Pancreas (tissue), 10 donors: ENCODE measurements around the gene TPST1. TPM values are rescaled to one million over a fixed set of nuclear protein-coding genes. Genes with fewer than 3 reads are reported as not detected.
A peak's percentile ranks its signal among the peaks of the same experiment; 100 is the strongest.
"Not testable (repeated sequence)": the region's sequence is repeated elsewhere in the genome, so short reads cannot be mapped to it uniquely, and the experiment has no call there.

Experiments used
- ATAC-seq, 4 donors: fragments of 200-7000 bp; cut with Tn5 transposase; one replicate each; pipeline versions ENCODE4 v1.8.0 to v1.9.1; 2020; ENCODE audit warnings: mild to moderate bottlenecking in 4 of 4, moderate library complexity in 4 of 4
- DNase-seq, 6 donors: peaks; one replicate each; pipeline ENCODE4 v3.0.0-alpha.2; 2020
- FAIRE-seq: peaks from 2 replicates; lab custom pipeline; 2012; peaks lifted over from hg19 to GRCh38; lab: Jason Lieb, UNC
- H3K27ac ChIP-seq, 4 donors: fragments of 200-600 bp; sonication (generic); 1 replicate in 3 of 4; 2 replicates in 1 of 4; pipeline versions ENCODE4 v1.5.0 to v1.8.0; 2020
- H3K27me3 ChIP-seq, 4 donors: fragments of 200-600 bp; one replicate each; pipeline ENCODE4 v1.8.0; 2021
- H3K36me3 ChIP-seq, 3 donors: fragments of 200-600 bp; sonication (generic) in 1 of 3; one replicate each; pipeline versions ENCODE4 v1.5.0 to v1.8.0; 2020 to 2021
- H3K4me1 ChIP-seq, 3 donors: fragments of 200-600 bp; one replicate each; pipeline ENCODE4 v1.8.0; 2021
- H3K4me3 ChIP-seq, 4 donors: fragments of 200-600 bp; sonication (generic) in 2 of 4; one replicate each; pipeline versions ENCODE4 v1.5.0 to v1.8.0; 2020 to 2021
- H3K9me3 ChIP-seq, 4 donors: fragments of 200-600 bp; one replicate each; pipeline ENCODE4 v1.8.0; 2021
- WGBS, 2 donors: extraction: QIAGEN DNeasy Blood & Tissue Kit; methylation state at CpG; one replicate each; pipeline ENCODE4 v1.1.7; 2013; 5-methylcytosine and 5-hydroxymethylcytosine counted together
- intact Hi-C, 3 donors: fragments of 100-400 bp; cut with DNase I; formaldehyde crosslinking; loops; one replicate each; pipeline versions ENCODE4 v1.11.1 to v1.14.2; 2022
- polyA plus RNA-seq, 2 donors: library from polyadenylated mRNA; stranded (reverse); fragments of 200-250 nt; gene quantifications; one replicate each; pipeline ENCODE4 v1.2.3, GENCODE V29; 2013
- total RNA-seq, 6 donors: library from RNA; stranded (reverse); fragmentation: NEBNext Ultra II Directional in 4 of 6; extraction: Animal tissue kit (Norgen Biotek cat#: 25700) in 4 of 6; gene quantifications; one replicate each; pipeline versions ENCODE4 v1.2.1 to v1.2.4, GENCODE V29; 2021 to 2023
- TF ChIP-seq, protein P1 (sequence below), 4 donors: fragments of 200-600 bp; sonication (generic) in 3 of 4; IDR thresholded peaks; one replicate each; pipeline versions ENCODE4 v1.5.0 to v1.8.0; 2021; ENCODE audit warnings: antibody characterized with exemption in 4 of 4
- donor health status: healthy with polysubstance abuse.
- donor health status: DM: no; HTN: no; CAD: no; lungs with moderate emphysema.
- donor health status: DM: no; HTN: no; CAD: no.
- donor health status: control.
- donor health status: control.
- donor health status: Bipolar disorder and iron deficiency.
- donor health status: DM: yes; HTN: yes; CAD: no.
- donor health status: DM: no; HTN: no; CAD: no.
- donor health status: DM: no; HTN: no; CAD: no.
- donor health status: DM: yes; HTN: yes; CAD: no.

Gene TPST1
- total and polyA plus RNA-seq, 8 donors: 3.3 to 18.5 (median 6.3) TPM

DNA sequence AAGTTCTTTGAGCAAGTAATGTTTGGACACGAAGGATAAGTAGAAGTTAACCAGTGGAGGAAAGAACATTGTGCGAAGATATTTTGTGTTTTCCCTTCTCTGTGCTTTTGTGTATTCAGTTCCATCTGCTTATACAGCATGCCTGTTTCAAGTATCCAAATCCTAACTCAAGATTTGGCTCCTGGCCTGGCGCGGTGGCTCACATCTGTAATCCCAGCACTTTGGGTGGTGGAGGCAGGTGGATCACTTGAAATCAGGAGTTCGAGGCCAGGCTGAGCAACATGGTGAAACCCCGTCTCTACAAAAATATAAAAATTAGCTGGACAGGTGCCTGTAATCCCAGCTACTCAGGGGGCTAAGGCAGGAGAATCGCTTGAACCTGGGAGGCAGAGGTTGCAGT lies 40.8 kb upstream of the TPST1 start:
- 81% methylated on average over 7 of the region's 7 CpGs for WGBS, 2 donors
- TF ChIP-seq, protein P1, sequence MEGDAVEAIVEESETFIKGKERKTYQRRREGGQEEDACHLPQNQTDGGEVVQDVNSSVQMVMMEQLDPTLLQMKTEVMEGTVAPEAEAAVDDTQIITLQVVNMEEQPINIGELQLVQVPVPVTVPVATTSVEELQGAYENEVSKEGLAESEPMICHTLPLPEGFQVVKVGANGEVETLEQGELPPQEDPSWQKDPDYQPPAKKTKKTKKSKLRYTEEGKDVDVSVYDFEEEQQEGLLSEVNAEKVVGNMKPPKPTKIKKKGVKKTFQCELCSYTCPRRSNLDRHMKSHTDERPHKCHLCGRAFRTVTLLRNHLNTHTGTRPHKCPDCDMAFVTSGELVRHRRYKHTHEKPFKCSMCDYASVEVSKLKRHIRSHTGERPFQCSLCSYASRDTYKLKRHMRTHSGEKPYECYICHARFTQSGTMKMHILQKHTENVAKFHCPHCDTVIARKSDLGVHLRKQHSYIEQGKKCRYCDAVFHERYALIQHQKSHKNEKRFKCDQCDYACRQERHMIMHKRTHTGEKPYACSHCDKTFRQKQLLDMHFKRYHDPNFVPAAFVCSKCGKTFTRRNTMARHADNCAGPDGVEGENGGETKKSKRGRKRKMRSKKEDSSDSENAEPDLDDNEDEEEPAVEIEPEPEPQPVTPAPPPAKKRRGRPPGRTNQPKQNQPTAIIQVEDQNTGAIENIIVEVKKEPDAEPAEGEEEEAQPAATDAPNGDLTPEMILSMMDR (IDR thresholded peaks at IDR 0.05): no peak

DNA sequence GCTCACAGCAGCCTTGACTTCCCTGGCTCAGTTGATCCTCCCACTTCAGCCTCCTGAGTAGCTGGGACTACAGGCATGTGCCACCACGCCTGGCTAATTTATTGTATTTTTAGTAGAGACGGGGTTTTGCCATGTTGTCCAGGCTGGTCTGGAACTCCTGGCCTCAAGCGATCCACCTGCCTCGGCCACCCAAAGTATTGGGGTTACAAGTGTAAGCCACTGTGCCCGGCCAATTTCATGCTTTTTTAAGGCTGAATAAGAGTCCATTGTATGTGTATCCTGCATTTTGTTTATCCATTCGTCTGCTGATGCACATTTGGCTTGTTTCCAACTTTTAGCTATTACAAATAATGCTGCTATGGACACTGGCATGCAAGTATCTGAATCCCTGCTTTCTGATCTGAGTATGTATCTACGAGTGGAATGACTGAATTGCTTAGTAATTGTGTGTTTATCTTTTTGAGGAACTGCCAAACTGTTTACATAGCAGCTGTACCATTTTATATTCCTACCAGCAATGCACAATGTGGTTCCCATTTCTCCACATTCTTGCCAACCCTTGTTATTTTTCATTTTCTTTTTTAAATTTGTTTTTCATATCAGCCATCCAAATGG lies 37.3 kb upstream of the TPST1 start:
- Histone ChIP-seq H3K36me3 (no peaks in the 10 kb centered on the region), H3K27me3 (no peaks in the 10 kb centered on the region), H3K4me3 (no peak overlapping the region), H3K27ac (no peak overlapping the region), H3K9me3 (no peaks in the 10 kb centered on the region), H3K4me1 (no peaks in the 10 kb centered on the region)
- intact Hi-C loops: no loop called here
- no peak for FAIRE-seq
- peak in 1 of 4 donors; percentile 33 for ATAC-seq
- no peak for DNase-seq
- TF ChIP-seq, protein P1 (IDR thresholded peaks at IDR 0.05): no peak
- WGBS, 2 donors: 59 to 64% methylated on average over 7 of the region's 7 CpGs

More for the DNA sequence above, 40.8 kb upstream of the TPST1 start:
- H3K27ac ChIP-seq: no peak overlapping the region
- H3K36me3 ChIP-seq: no peaks in the 10 kb centered on the region
- no peaks in the 10 kb centered on the region for H3K9me3 ChIP-seq
- intact Hi-C loops: no loop called here
- ATAC-seq: no peak
- no peaks in the 10 kb centered on the region for H3K4me1 ChIP-seq
- FAIRE-seq: no peak
- no peak for DNase-seq
- H3K27me3 ChIP-seq: no peaks in the 10 kb centered on the region
- H3K4me3 ChIP-seq: no peak overlapping the region

DNA sequence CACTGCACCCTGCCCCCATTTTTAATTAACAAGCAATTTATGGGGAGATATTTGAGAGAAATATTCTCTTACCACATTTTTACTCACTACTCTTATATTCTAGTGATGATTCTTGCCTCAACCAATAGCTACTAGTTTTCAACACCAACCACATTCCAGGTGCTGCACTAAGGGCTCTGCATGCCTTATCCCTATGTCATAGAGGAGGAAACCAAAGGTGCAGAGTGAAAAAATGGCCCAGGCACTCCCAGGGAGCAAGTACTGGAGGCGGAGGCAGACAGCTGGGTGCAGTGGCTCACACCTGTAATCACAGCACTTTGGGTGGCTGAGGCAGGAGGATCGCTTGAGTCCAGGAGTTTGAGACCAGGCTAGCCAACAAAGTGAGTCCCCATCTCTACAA lies 35.5 kb upstream of the TPST1 start:
- H3K27ac ChIP-seq: no peak overlapping the region
- no peak for FAIRE-seq
- 88 to 89% methylated on average over 2 of the region's 2 CpGs for WGBS, 2 donors
- intact Hi-C loops: no loop called here
- TF ChIP-seq, protein P1 (IDR thresholded peaks at IDR 0.05): no peak
- no peak for ATAC-seq
- H3K4me3 ChIP-seq: no peak overlapping the region
- no peaks in the 10 kb centered on the region for H3K4me1 ChIP-seq
- no peaks in the 10 kb centered on the region for H3K27me3 ChIP-seq
- H3K36me3 ChIP-seq: no peaks in the 10 kb centered on the region
- no peaks in the 10 kb centered on the region for H3K9me3 ChIP-seq
- DNase-seq: no peak

GRCh38 chr7:66170309-66171231 lies 34.6 kb upstream of the TPST1 start:
- FAIRE-seq (no peak), DNase-seq (peak in 1 of 6 donors; percentile 20), ATAC-seq (peak in 3 of 4 donors; percentile 56 to 64 (median 64))
- TF ChIP-seq, protein P1 (IDR thresholded peaks at IDR 0.05): no peak
- H3K27me3 ChIP-seq: no peaks in the 10 kb centered on the region
- intact Hi-C loops: no loop called here
- WGBS, 2 donors: 57 to 63% methylated on average over 16 of the region's 16 CpGs
- no peaks in the 10 kb centered on the region for H3K36me3 ChIP-seq
- no peaks in the 10 kb centered on the region for H3K9me3 ChIP-seq
- H3K4me1 ChIP-seq: no peaks in the 10 kb centered on the region
- no peak overlapping the region for H3K27ac ChIP-seq
- H3K4me3 ChIP-seq: no peak overlapping the region

DNA sequence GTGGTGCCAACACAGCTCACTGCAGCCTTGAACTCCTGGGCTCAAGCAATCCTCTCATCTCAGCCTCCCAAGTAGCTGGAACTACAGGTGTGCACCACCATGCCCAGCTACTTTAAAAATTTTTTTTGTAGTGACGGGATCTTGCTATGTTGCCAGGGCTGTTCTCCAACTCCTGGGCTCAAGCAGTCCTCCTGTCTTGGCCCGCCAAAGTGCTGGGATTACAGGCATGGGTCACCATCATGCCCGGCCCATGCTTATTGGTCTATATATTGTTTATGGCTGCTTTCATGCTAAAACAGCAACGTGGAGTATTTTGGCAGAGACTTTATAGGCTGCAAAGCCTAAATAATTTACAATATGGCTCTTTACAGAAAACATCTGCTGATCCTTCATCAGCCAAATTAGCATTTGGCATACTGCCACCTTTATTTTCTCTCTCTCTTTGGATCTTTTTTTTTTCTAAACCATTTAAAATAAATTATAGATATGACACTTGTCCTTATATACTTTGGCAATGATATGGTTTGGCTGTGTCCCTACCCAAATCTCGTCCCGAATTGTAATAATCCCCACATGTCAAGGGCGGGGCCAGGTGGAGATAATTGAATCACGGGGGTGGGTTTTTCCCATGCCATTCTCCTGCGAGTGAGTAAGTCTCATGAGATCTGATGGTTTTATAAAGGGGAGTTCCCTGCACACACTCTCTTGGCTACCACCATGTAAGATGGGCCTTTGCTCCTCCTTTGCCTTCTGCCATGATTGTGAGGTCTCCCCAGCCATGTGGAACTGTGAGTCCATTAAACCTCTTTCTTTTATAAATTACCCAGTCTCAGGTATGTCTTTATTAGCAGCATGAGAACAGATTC lies 32.4 kb upstream of the TPST1 start:
- 75 to 82% methylated on average over 9 of the region's 9 CpGs for WGBS, 2 donors
- H3K4me3 ChIP-seq, H3K27ac ChIP-seq, H3K9me3 ChIP-seq, H3K36me3 ChIP-seq, H3K4me1 ChIP-seq, FAIRE-seq, DNase-seq, H3K27me3 ChIP-seq, intact Hi-C loops, ATAC-seq: not testable (repeated sequence)
